Measurements from ENCODE around the gene FKRP.

DNA sequence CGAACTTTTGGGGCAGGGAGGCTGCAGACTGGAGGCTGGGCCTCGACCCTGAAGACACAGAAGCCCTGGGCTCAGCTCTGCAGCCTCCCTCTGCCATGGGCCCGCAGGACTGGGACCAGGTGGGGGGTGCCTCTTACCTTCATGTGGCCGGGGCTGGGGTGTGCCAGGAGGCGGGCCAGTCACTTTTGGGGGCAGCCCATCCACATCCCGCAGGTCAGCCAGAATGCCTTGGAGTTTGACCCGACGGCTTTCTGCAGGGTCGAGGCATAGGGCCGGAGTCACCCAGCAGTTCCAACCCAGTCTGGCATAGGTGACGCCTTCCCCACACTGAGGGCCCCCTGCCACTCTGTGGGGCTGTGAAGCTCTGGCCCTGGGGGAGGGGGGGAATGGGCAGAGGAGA, 18.1 kb upstream of the FKRP start:
- TF ChIP-seq CTCF (conservative IDR thresholded peaks at IDR 0.05; ENCODE audit: low read length) (no peak), EZH2phosphoT487 (IDR thresholded peaks at IDR 0.05; ENCODE audit: borderline replicate concordance, low read depth, low read length) (no peak)
